ENCODE measurements around the gene XPO5.
"Not testable (repeated sequence)": the region's sequence is repeated elsewhere in the genome, so short reads cannot be mapped to it uniquely, and the experiment has no call there.

The XPO5 gene

DNA sequence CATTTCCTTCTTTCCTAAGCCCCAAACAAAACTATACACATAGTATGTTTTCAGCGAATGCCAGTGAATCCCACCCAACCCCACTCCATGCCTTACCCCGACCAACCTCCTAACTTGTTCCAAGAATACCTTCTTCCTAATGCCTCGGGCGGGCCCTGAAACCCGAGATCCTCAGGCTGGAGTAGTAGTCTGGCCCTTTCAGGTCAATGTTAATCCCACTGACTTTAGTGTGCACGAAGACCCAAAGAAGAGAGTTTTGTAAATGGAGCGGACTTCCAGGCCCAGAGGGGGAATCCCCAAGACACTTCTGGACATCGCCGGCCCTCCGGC is 59.5 kb downstream of the XPO5 start:
- DNase-seq = no peak

DNA sequence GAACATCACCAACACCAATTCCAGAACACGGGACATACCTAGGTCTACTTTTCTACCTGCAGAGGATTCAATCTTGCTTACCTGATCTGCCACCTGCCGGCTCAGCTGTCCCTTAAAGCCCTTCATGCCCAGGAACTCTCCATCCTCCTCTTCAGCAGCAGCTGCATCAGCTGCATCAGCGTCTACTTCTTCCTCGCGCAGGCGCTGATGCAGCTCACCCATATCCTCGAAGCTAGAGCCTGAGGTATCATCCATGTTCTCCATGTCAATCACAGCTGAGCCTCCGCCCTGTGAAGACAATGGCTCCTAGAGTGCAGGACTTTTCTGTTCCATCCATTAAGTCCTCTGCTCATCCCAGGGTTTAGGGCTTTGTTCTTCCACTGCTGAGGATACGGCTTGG is 60.0 kb downstream of the XPO5 start:
- DNase-seq = no peak

DNA sequence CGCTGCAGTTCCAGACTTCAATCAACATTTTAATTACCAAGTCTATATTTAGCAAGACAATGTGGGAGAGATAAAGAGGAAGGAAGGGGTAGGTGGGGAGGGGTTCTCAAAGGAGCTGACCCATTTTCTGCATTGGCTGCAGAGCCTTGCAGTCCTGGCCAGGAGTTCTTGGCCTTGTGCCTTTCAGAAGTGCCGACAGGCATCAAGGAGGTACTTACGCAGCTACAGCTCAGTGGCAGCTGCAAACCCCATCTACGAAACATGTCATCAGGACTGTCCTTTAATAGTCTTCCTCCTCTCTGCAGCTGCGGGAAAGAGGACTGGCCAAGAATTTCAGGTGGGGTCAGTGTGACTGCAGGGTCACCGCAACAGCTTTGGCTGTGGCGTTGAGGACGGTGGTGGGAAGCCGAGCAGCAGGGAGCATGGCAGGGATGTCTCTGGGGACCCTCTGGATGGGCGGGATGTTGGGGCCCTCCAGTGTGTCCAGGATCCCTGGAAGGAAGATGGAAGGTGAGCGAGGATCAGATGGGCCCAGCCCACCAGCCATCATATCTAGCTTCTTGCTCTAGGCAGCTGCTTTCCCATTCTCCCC is 63.9 kb downstream of the XPO5 start:
- DNase-seq = no peak

DNA sequence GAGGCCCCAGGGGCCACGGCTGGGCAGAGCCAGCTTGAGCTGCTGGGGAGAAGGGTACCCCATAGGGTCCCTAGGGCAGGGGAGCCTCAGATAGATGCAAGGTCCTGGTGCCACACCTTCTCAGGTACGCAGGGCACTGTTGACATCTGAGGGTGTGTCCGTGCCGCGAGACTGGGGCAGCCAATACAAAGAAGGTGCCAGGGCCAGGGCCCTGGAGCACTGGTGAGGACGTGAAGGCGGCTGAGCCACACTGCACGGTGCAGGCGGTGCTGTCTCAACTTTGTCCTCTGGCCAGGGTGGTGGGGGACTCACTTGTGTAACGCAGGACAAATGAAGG is 65.0 kb downstream of the XPO5 start:
- peak; percentile 13 for DNase-seq

DNA sequence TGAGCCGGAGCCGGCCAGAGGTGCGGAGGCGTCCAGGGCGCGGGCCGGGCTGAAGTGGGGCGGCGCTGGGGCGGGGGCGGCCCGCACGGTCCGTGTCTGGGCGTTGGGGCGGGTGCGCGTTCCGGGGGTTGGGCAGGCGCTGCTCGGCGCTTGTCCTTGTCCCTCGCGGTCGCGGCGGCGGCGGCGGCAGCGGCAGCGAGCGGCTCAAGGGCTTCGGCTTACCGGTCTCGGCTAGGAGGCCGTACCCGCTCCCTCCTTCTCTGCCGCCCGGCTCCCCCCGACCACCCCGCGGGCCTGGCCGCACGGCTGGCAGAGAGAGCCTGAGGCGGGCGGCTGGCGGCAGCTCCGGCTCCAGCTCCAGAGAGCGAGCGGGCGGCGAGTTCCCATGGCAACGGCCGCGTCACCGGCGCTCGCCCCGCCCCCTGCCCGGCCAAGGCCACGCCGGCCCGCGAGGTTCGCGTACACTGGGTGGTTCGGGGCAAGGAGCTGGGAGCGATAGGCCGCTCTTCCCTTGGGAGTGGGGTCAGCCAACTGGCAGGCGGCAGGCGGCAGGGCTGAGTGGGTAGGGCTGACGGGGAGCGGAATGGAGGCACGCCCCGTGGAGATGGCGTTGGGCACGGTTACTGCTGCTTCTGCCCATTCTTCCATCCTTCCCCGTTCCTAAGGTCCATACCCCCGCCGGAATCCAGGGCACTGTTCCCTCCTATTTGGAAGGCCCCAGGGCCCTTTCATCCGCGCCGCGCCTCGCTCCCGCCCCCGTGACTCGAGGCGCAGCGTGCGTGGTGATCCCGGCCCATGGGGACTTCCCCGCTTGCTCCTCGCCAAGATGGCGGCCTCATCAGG is 65.6 kb downstream of the XPO5 start, which contains the start of gene LRRC73:
Gene LRRC73, minus strand, starts transcription at position 363 of the 843 bp plus-strand sequence. CDS start 561 bp downstream, outside the sequence.
- peak; percentile 57 for DNase-seq

DNA sequence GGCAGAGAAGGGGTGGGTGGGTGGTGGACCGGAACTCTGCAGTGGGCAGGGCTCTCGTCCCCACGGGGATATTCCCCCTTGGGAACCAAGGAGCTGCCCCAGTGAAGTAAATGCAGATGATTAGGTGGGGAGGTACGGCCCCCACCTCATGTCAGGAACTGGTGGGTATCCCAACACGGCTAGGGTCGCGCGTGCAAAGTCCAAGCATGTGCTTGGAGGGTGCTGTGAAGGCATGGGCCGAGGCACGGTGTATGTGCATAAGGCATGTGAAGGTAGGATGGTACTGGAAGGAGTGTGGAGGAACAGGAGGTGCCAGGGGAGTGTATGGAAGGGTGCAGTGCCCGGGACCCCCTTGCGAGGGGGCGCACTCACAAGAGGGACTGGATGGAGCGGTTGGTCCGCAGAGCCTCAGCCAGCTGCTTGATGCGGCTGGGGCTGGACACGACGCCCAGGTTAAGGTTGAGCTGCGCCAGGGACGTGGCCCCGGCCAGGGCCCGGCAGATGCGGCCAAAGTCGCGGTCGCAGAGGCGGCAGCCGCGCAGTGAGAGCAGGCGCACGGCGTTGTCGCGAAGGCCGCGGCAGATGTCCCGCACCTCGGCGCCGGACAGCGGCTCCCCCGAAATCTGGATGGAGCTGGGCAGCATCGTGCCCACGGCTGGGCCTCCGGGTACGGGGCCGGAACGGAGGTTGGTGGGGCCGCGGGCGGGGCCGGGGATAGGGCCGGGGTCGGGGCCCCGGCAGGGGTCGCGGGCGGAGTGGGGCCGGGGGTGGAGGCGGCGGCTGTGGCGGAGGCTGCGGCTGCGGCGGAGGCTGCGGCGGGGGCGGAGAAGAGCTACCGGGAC is 66.5 kb downstream of the XPO5 start:
- no peak for DNase-seq

DNA sequence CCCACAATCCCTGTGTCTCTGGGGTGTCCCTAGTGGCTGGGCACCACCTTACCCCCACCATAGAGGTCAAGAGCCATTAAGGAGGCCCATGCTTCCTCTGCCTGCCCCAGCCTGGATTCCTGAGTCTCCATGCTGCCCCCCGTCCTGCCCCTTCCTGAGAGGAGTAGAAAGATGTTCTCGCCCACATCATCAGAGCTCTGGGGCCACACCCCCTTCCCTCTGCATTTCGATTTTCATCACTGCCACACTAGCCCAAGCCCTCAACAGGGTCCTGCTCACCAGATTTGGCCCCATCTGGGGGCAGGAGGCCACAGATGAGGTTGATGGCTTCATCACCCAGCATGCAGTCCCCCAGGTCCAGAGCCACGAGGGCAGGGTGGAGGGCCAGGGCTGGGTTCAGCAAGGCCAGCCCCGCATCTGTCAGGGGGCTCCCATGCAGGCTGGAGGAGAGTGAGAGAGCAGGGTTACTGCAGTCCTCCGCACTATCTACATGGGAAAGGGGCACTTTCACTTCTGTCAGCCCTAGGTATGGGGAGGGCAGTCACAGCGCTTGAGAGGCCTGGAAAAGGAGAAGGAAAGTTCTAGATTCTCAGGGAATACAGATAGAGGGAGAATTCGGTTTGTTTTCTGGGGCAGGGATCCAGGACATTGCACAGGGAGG is 67.2 kb downstream of the XPO5 start:
- no peak for DNase-seq

DNA sequence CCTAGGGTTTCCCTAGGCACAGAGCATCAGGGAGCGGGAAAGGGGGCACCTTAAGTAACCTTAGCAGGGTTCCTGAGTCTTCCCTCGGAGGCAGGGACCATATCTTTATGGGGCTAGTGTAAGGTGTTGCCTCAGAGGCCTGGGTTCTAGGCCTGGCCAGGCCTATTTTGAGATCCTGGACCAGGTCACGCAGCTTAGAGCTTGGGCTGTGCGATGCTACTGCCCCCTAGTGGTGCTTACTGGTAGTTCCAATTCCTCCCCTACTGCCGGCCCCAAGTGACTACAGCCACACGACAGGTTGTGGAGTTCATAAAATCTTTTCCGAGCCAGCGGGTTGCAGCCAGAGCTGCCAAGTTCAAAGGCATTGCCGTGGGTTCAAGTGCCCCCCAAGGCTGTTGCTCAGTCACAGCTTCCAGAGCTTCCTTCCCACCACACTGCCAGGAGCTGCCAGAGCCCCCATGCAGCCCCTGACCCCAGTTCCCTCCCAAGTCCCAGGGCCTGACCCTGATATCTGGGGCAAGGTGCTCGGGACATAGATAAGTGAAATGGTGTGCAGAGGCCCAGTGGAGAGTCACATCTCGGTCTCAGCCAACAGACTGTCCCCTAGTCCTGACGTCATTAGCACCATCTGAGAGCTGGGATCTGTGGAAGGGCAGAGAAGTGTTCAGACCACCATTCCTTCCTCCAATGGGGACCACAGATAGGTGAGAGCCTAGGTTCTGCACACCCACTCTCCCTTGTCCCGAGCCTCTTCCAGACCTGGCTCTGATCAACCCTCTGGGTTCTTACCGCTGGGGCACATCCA is 69.0 kb downstream of the XPO5 start:
- DNase-seq = peak; percentile 39

DNA sequence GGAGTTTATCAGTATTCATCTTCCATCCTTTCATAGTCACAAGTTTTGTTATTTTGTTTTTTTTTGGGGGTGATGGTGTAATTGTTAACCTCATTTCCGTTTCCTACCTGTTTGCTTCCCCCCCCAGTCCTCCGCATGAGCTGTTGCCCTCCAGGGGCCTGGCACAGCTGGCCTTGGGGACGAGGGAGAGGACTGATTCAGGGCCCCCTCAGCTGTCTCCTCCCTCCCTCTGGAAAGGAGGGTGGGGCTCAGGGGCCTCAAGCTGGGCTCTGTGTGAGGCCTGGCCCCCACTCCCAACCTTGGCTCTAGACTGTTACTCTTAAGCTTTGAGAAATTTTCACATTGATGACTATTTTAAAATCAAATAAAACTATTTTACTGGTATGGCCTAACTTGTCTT is 69.7 kb downstream of the XPO5 start:
- DNase-seq = no peak

DNA sequence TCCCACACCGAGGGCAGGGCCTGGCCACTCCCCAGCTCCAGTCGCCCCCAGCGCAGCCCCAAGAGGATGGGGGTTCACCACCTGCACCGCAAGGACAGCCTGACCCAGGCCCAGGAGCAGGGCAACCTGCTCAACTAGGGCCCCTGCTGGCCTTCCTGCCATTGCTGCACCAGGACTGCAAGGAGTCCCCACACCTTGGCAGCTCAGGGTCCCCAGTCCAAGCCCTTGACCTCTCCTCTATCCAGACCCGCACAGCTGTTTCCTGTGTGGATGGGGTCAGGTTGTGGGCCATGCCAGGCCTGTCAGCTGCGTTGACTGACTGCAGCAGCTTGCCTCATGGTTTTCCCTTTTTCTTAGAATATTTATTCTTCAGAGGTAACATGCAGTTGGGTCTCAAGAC is 70.1 kb downstream of the XPO5 start:
- no peak for DNase-seq

DNA sequence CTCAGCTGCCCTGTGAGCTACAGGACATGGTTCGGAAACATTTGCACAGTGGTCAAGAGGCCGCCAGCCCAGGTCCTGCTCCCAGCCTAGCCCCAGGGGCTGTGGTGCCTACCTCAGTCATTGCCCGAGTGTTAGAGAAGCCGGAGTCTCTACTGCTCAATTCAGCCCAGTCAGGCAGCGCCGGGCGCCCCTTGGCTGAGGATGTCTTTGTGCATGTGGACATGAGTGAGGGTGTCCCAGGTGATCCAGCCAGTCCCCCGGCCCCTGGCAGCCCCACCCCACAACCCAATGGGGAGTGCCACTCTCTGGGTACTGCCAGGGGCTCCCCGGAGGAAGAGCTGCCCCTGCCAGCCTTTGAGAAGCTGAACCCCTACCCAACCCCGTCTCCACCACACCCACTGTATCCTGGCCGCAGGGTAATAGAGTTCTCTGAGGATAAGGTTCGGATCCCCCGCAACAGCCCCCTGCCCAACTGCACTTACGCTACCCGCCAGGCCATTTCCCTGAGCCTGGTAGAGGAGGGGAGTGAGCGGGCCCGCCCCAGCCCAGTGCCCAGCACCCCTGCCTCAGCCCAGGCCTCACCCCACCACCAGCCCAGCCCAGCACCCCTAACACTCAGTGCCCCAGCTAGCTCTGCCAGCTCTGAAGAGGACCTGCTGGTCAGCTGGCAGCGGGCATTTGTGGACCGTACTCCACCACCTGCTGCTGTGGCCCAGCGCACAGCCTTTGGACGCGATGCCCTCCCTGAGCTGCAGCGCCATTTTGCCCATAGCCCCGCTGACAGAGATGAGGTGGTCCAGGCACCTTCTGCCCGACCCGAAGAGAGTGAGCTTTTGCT is 70.9 kb downstream of the XPO5 start:
- DNase-seq = no peak

DNA sequence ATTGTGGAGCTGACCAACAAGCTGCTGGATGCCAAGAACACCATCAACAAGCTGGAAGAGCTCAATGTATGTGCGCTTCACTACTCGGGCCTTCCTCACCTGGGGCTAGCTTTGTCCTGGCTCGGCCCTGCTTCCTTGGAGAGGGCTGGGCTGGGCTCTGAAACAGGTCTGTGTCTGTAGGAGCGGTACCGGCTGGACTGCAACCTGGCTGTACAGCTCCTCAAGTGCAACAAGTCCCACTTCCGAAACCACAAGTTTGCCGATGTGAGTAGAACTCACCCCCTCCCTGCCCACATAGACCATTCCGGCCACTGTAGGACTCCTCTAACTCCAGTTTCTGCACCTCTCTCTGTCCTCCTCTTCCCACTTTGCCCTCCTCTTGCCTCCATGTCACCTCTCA is 72.4 kb downstream of the XPO5 start:
- no peak for DNase-seq

DNA sequence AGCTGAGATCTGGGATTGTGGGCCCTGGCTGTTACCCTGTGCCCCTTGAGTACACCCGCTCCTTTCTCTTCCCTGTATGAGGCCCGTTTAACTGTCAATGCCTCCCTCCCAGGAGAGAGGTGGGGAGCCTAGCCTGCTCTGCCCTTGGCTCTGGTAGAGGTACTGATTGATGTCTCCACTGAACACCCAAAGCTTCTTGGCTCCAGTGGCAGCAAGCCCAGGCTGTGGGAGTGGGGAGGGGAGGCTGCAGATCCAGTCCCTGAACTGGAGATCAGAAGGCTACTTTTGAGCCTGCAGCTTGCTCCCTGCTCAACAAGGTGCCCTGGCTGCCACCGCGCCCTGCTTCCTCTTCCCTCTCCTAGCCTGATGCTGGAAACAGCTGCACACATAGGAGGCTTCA is 73.2 kb downstream of the XPO5 start:
- DNase-seq = no peak

DNA sequence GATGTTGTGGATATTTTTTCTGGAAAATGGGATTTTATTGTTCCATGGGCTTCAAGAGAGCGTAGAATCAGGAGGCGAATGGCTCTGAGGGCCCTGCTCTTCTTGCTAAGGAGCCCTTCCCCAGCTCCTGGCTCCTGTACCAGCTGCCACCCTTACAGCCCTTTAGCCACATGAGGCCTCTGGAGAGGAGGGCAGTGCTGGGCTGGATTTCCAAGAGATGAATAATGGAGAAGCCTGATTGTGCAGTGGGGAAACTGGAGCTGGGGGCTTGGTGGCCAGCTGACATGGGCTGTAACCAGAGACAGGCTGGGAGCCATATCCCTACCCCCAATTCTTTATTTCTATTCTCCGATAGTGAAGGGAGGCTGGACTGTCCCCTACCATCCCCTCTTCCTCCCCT is 74.9 kb downstream of the XPO5 start:
- no peak for DNase-seq

DNA sequence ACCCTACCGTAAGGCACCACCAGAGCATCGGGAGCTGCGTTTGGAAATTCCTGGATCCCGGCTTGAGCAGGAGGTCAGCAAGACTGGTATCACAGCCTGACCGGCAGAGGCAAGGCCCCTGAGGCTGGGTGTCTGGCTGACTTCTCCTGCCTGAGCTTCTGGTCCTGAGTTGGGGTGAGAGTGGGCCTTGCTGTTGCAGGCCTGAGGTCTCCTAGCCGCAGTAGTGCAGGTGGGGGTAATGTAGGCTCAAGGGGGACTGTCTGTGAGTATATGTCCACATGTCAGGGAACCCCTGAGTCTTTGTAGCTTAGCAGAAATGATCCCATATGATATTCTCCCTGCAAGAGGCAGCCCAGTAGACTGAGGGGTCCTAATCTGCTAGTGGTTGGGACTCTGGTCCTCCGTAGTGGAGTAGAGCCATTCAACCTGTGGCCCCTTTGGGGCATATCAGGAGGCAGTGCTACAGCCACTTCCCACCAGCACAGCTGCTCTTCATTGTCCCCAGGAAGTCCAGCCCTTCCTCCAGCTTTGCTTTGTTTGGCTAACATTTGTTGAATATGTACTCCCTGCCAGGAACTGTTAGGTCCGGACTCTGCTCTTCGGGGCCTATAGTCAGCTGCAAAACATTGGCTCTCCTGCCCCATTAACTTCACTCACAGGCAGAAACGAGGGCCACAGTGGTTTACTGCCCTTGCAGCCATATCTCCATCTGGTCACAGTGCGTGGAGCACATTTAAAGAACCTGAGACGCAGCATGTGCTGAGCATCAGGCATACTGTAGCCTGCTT is 76.6 kb downstream of the XPO5 start:
- DNase-seq = no peak

DNA sequence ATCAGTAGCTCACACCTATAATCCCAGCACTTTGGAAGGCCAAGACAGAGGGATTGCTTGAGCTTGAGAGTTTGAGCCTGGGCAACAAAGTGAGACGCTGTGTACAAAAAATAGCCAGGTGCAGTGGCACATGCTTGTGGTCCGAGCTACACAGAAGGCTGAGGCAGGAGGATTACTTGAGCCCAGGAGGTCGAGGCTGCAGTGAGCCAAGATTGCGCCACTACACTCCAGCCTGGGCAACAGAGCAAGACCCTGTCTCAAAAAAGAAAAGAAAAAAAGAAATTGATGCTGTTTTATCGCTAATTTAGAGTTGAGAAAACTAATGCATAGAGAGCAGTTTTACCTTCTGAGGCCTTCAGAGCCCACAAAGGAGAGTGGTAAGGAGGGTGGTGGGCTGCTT is 77.5 kb downstream of the XPO5 start:
- not testable (repeated sequence) for DNase-seq

DNA sequence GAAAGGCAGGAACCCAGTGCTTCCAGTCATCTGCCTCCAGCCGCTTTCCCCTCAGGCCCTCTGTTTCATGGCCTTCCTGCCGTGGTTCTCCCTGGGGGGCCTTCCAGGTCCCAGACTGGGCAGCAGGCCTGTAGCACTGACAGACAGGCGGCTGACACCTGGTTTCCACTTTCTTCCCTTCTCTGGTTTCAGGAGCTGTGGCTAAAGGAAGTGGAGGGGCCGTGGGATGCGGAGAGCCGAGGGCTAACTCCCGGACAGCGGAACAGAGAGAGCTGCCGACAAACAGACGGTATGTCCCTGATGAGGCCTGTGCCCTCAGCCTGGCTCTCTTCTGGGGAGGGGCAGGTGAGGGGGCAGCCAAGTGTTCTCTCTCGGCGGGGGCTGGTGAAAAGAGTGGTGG is 78.1 kb downstream of the XPO5 start:
- DNase-seq = no peak

DNA sequence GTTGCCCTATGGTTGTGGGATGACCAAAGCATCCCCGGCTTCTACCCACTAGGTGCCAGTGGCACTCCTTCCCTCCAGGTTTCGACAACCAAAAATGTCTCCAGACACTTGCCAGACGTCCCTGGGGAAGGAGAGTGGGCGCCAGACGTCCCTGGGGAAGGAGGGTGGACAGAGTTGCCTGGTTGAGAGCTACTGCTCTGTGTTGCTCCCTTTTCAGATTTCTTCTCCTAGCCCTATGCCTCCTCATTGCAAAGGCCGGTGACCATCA is 78.8 kb downstream of the XPO5 start:
- DNase-seq = no peak

DNA sequence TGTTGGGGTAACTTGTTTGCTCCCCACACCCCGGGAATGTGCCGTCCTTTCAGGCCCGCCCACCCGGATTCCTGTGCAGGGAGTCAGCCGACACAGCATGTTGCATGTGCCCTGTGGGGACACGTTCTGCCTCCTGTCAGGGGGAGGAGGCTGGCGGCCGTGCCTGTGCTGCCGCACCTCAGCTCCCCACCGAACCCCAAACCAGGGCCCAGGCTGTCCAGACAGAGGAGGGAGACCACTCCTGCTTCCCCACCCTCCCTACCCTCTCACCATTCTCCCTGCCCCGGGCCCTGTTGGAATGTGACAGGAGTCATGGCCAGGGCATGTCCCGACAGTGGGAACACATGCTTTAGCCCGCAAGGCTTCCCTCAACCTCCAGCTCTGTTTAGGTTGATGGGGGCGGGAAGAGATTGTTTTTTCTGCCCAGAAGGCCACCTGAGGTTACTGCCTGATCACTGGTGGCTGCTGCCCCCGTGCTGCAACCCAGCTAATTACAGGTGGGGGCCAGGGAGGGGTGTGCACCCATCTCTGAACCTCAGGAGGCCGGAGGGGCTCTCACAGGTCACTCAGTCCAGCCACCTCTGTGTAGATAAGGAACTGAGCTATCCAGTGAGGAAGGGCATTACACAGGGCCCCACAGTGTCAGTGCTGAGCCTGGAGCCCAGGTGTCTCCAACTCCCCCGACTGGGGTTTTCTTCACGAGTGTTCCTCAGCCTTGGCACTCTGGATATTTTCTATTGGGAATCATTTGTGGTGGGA is 79.3 kb downstream of the XPO5 start:
- DNase-seq = no peak

DNA sequence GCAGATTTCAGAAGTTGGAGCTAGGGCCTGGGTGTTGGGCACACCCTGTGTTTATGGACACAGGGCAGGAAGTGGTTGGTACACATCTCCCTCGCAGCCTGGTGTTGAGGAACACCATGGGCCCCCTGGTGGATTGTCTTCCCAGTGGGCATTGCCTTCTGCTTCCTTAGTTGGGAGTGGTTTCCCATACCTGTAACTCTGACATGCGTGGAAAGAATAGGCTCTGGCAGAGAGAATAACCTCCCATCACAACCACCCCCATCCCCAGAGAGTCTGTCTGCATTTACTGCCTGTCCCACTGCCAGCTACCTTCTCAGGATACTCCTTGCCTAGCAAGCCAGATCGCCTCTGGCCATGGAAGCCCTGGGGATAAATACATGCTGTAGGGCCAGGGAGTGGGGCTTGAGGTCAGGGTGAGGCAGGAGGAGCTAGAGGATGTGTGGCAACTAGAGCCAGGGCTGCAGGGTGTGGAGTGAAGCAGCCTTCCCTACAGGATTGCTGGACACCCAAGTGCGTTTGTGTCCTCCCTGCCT is 80.4 kb downstream of the XPO5 start:
- DNase-seq = no peak
